HAP-1 (cell line): ENCODE results near the gene M1AP.

ENCODE experiments used
- DNase-seq, 2 experiments: peaks; one replicate each; pipeline ENCODE4 v3.0.0-alpha.2; 2016 to 2020; ENCODE audit warnings: low spot score in 2 of 2
- H3K27me3 ChIP-seq: fragments of 250-450 bp; sonication (Bioruptor Pico); 2 replicates; pipeline ENCODE4 v1.5.1; 2020; ENCODE audit warnings: low read depth, mild to moderate bottlenecking, moderate library complexity
- H3K36me3 ChIP-seq: fragments of 250-450 bp; sonication (Bioruptor Pico); replicated peaks from 2 replicates; pipeline ENCODE4 v1.5.1; 2020; ENCODE audit warnings: mild to moderate bottlenecking
- H3K4me1 ChIP-seq: fragments of 250-450 bp; sonication (Bioruptor Pico); 2 replicates; pipeline ENCODE4 v1.5.1; 2020; ENCODE audit warnings: mild to moderate bottlenecking
- H3K4me3 ChIP-seq: fragments of 250-450 bp; sonication (Bioruptor Pico); 2 replicates; pipeline ENCODE4 v1.5.1; 2020; ENCODE audit warnings: mild to moderate bottlenecking, moderate library complexity
- H3K9me3 ChIP-seq: fragments of 250-450 bp; sonication (Bioruptor Pico); 2 replicates; pipeline ENCODE4 v1.5.1; 2020; ENCODE audit warnings: mild to moderate bottlenecking, moderate library complexity
- in situ Hi-C: fragments of 300-500 bp; cut with MboI; formaldehyde crosslinking; loops from 3 replicates; pipeline ENCODE4 v1.14.3; 2020; ENCODE audit warnings: low sequenced_read_pairs, inconsistent platforms, mixed read lengths

The M1AP gene

DNA sequence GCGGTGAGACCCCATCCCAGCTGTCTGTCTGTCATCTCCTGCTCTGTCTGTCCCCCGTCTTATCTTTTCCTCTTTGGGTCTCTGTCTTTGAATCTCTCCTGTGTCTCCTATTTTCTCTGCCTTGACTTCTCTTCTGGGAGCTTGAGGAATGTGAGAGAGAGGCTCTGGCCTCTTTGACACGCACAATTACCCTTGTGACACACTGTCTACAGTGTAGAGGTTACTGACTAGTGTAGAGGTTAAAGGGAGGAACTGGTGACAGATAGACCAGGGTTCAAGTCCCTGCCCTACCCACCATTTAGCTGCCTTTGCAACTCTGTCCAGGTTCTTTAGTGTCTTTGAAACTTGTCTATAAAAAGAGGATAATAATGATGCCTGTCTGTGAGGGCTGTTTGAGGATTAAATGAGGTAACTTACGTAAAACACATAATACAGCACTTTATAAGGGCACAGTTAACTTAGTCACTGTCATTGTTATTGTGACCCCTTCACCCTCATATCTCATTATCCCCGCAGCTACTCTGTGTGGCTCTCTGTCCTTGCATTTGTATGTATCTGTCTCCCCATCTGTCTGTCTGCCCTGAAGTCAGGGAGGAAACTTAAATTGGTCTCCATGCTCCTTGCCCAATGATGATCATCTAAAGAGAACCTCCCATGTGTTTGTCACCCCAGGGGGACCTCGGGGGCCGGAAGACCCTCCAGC is 25.8 kb upstream of the M1AP start:
- in situ Hi-C loops: no loop called here
- H3K27me3 ChIP-seq: no peaks in the 10 kb centered on the region

DNA sequence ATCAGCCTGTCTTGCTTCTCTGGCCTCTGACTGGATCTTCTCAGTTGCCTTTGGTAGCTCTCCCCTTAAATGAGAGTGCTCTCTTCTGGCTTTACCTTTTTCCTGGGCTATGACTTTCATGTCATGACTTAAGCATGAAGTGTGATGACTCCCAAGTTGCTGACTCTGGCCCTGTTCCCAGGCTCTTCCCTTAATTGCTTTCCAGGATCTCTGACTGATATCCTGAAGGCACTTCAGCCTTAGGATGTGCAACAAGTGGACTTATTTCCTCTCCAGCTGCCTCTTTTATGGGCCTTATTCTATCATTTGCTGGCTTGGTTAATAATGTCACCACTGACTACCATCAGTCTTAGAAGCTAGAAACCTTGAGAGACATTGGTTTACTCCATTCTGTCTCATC is 23.3 kb upstream of the M1AP start:
- H3K27me3 ChIP-seq: no peaks in the 10 kb centered on the region
- in situ Hi-C loops: no loop called here

More for the DNA sequence above, 25.8 kb upstream of the M1AP start:
- H3K36me3 ChIP-seq: peaks cover 13% of the 10 kb centered on the region
- H3K9me3 ChIP-seq: no peaks in the 10 kb centered on the region
- H3K4me3 ChIP-seq: no peak overlapping the region
- H3K4me1 ChIP-seq: peaks cover 17% of the 10 kb centered on the region
- peak in 1 of 2 experiments; percentile 10 for DNase-seq

DNA sequence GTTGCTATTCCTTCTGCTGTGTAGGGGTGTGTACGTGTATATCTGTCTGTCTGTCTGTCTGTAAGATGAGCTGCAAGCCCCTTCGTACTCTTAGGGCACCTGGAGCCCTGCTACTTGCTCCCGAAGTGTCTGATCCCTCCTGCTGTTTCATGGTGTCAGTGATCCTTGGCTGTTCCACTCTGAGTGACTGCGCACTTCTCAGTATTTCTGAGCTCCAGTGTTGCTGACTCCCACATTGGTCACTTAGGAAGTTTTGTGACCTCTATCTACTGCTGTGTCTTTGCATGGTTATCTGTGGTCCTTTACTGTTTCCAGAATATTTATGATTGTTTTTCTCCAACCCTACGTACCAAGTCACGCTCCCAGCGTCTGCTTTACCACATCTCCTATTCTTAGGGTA is 22.1 kb upstream of the M1AP start:
- Histone ChIP-seq H3K4me1 (peaks cover 17% of the 10 kb centered on the region), H3K9me3 (no peaks in the 10 kb centered on the region), H3K36me3 (peaks cover 1% of the 10 kb centered on the region), H3K4me3 (no peak overlapping the region), H3K27me3 (no peaks in the 10 kb centered on the region)
- in situ Hi-C loops: no loop called here
- no peak for DNase-seq

More for the DNA sequence above, 23.3 kb upstream of the M1AP start:
- H3K4me1 ChIP-seq: peaks cover 17% of the 10 kb centered on the region
- no peak overlapping the region for H3K4me3 ChIP-seq
- no peak for DNase-seq
- peaks cover 13% of the 10 kb centered on the region for H3K36me3 ChIP-seq
- H3K9me3 ChIP-seq: no peaks in the 10 kb centered on the region

DNA sequence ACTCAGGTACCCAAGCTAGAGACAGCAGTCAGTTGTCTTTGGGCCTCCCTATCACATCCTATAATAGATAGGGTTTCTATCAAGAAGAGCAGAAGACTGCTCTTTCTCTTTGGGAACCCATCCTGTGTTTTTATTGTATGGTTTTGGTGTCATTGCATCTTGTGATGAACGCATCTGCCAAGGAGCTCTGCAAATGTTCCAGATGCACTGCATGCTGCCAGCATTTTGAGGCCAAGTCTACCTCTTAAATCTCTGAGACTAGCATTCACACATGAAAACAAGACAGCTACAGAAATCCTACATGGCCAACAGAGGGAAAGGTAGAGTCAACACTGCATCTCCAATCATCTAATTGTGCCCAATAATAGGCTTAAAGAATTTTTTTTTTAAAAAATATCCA is 20.0 kb upstream of the M1AP start:
- in situ Hi-C loops: no loop called here
- H3K4me3 ChIP-seq: no peak overlapping the region
- no peaks in the 10 kb centered on the region for H3K9me3 ChIP-seq
- no peaks in the 10 kb centered on the region; the same call in 1 of the 2 replicates for H3K36me3 ChIP-seq
- H3K4me1 ChIP-seq: peaks cover 7% of the 10 kb centered on the region
- DNase-seq: no peak
- H3K27me3 ChIP-seq: no peaks in the 10 kb centered on the region

DNA sequence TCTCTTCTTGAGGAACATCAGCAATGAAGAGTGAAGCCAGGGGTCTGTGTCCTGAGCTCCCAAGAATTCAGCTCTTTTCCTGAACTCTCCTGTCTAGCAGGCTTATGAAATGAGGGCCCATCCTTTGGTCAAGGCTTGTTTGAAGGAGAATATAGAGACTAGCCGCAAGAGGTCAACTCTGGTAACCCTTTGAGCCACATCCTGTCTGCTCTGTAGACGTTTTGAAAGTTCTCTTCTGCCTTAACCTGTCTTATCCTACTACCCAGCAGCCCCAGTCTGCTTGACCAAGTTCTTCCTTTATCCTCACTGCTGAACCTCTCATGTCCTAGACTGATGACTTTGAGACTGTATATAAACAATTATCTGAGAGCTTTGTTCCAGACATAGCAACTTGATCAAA is 11.3 kb upstream of the M1AP start:
- in situ Hi-C loops: no loop called here
- no peak for DNase-seq

DNA sequence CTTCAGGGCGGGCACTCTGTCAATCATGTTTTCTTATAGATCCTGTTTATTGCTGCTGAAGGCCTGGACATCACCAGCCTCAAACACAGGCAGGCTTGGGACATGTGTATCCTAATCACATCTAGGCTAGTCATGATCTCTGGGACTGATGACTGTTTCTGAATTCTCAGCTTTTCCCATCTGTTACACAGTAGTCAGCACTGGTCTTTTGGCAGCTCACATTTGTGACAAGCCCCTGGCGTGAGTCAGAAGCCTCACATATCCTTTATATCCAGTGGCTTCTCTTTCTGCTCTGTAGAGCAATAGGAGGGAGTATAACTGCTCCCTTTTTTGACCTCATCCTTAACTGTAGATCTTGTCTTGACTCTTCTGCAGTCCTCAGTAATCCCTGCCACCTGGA is 10.4 kb upstream of the M1AP start:
- no peak for DNase-seq
- in situ Hi-C loops: no loop called here
- H3K27me3 ChIP-seq: no peaks in the 10 kb centered on the region
- H3K4me1 ChIP-seq: peaks cover 6% of the 10 kb centered on the region; the same call in 1 of the 2 replicates
- no peak overlapping the region for H3K4me3 ChIP-seq
- no peaks in the 10 kb centered on the region for H3K9me3 ChIP-seq
- no peaks in the 10 kb centered on the region; the same call in 1 of the 2 replicates for H3K36me3 ChIP-seq

More for the DNA sequence above, 11.3 kb upstream of the M1AP start:
- no peaks in the 10 kb centered on the region for H3K27me3 ChIP-seq
- H3K4me3 ChIP-seq: no peak overlapping the region
- no peaks in the 10 kb centered on the region for H3K9me3 ChIP-seq
- H3K4me1 ChIP-seq: peaks cover 6% of the 10 kb centered on the region; the same call in 1 of the 2 replicates
- no peaks in the 10 kb centered on the region; the same call in 1 of the 2 replicates for H3K36me3 ChIP-seq

DNA sequence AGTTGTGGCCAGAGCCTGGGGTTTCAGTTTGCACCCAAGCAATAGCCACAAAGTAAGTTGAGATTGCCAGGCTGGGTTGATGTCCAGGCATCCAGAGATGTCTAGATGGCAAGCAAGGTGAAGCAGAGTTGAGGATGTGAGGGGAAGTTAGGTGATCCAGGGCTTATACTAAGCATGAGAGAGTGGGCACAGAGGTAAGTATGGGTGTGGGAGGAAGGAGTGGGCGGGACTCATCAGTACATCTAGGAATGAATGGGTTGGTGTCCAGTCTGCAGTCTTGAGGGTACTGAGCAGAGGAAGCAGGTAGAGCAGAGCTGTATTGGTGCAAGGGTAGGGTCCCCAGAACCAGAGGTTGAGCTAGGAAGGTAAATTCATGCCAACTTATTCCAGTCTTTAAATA is 7.4 kb upstream of the M1AP start:
- no peaks in the 10 kb centered on the region for H3K9me3 ChIP-seq
- in situ Hi-C loops: no loop called here
- H3K36me3 ChIP-seq: no peaks in the 10 kb centered on the region
- no peak for DNase-seq
- H3K27me3 ChIP-seq: no peaks in the 10 kb centered on the region
- H3K4me3 ChIP-seq: no peak overlapping the region
- peaks cover 6% of the 10 kb centered on the region; the same call in 1 of the 2 replicates for H3K4me1 ChIP-seq

DNA sequence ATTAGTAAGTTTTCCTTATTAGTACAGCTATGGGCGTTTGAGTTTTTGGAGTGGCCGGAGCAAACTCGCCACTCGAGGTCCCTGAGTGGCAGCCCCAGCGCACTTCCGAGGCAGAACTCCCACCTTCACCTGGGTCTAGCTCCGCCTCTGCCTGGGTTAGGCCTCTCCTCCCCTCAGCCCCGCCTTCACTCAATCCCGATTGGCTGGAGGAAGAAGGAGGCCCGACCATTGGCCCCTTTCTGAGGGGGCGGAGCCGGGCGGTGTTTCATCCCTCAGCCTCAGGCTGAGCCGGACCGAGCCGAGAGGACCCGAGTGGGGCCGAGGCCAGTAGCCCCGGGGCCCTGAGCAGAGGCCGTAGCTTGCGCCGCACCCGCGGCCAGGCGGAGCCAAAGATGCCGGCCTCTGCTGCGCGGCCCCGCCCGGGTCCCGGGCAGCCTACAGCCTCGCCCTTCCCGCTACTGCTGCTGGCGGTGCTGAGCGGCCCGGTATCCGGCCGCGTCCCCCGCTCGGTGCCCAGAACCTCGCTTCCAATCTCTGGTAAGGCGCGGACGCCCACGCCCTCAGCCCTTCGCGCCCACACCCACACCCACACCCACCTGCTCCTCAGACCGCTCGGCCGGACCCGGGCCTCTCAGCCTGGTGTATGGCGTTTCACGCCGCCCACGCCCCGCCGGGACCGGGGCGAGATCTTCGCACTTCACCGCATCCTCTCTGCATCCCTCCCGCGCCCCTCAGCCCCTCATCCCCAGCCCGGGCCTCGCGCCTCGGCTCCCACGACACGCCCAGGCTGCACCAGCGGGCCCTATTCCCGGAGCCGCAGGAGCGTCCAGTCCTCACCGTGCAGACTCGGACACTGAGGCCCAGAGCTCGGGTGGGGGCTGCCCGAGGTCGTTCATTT is 6.1 kb upstream of the M1AP start, which contains the start of gene SEMA4F:
TSS of gene SEMA4F (plus strand) at position 263 of the 898 bp plus-strand sequence. CDS start at position 393, 130 bp downstream.
- in situ Hi-C loops: no loop called here
- DNase-seq: peak; percentile 96 to 99
- H3K4me3 ChIP-seq: peak within 1 kb of the TSS; percentile 61

DNA sequence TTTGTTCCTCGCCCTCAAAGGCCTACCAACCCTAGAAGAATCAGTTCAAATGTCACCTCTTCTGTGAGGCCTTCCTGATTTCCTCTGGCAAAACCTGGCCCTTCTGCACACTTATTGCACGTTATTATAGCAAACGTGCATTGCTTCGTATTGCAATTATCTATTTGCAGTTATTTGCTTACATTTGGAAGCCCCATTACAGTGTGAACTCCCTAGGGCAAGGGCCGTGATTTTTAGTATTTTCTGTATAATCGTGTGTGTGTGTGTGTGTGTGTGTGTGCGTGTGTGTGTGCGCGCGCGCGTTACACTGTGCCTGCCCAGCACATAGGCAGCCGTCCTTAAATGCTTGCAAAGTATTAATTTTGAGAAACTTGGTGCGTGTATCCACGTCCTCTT is 5.5 kb upstream of the M1AP start:
- DNase-seq: no peak
- in situ Hi-C loops: no loop called here
- no peaks in the 10 kb centered on the region for H3K9me3 ChIP-seq
- no peaks in the 10 kb centered on the region for H3K36me3 ChIP-seq
- H3K4me3 ChIP-seq: peak overlapping the region; percentile 61
- H3K27me3 ChIP-seq: no peaks in the 10 kb centered on the region
- peaks cover 6% of the 10 kb centered on the region; the same call in 1 of the 2 replicates for H3K4me1 ChIP-seq

More for the DNA sequence above, 6.1 kb upstream of the M1AP start, which contains the start of gene SEMA4F:
- Histone ChIP-seq H3K9me3 (no peaks in the 10 kb centered on the region), H3K27me3 (no peaks in the 10 kb centered on the region), H3K36me3 (no peaks in the 10 kb centered on the region), H3K4me1 (peaks cover 6% of the 10 kb centered on the region; the same call in 1 of the 2 replicates)

DNA sequence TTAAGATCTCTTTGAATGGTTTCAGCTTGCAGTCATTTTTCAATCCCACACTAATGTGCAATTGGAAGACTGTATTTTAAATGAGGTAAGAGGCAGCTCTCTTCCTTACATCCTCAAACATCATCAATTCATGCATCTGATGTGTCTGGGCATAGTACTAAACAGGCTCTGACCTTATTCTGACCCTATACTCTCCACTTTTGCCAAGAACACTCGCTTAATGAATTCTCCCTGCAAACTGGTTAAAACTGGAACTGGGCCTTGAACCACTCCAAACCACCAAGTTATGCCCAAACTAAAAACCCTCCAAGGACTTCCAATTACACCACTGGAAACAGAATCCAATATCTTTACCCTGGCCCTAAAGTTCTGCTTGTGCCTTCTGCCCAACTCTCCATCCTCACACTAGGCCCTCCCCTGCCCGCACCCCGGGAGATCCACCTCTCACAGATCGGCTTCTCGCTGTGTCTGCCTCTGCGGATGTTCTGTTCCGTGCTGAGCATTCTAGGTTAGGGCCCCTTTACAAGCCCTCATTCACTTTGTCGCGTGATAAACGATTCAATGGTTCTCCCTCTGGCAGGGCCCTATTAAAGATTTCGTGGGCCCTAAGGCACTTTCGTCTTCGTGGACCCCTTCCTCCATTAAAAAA is 1.2 kb downstream of the M1AP start:
- H3K4me3 ChIP-seq: no peak overlapping the region
- H3K9me3 ChIP-seq: no peaks in the 10 kb centered on the region
- H3K4me1 ChIP-seq: no peaks in the 10 kb centered on the region
- no peaks in the 10 kb centered on the region for H3K36me3 ChIP-seq
- no peak for DNase-seq
- H3K27me3 ChIP-seq: 0 out of 2 replicates have a peak, but pooled peaks cover 2% of the 10 kb centered on the region
- in situ Hi-C loops: no loop called here

DNA sequence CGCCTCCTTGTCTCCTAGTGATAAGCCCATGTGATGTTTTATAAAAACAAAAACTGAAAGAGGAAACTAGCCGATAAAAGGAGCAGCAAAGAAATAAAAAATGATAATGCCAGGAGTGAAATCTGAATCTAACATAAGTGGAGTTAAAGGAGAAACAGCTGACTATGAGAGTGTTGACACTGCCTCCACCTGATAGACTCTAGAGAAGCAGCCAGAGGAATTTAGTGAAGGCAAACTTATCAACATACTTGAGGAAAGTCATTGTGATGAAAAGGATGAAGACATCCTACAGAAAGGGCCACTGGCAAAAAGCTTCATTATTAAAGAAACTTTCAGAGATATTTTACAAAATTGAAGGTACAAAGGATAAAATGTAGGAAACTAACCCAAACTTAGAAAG is 1.9 kb downstream of the M1AP start:
- in situ Hi-C loops: no loop called here
- Histone ChIP-seq H3K4me1 (no peaks in the 10 kb centered on the region), H3K9me3 (no peaks in the 10 kb centered on the region), H3K4me3 (no peak overlapping the region), H3K27me3 (0 out of 2 replicates have a peak, but pooled peaks cover 2% of the 10 kb centered on the region), H3K36me3 (no peaks in the 10 kb centered on the region)
- DNase-seq: no peak

DNA sequence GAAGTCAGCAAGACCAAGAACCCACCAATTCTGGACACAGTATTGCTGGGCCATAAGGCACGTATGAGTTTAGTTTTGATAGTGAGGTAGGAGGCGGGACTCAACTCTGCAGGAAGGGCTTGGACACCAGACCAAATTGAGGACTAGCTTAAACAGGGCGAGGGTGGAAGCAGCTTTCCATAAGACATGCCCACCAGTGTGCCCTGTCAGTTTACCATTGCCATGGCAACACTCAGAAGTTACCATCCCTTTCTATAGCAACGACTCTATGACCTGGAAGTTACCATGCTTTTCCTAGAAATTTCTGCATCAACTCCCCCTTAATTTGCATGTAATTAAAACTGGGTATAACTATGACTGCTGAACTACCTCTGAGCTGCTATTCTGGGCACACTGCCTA is 2.8 kb downstream of the M1AP start:
- Histone ChIP-seq H3K36me3 (no peaks in the 10 kb centered on the region), H3K9me3 (no peaks in the 10 kb centered on the region), H3K4me3 (no peak overlapping the region), H3K4me1 (no peaks in the 10 kb centered on the region), H3K27me3 (0 out of 2 replicates have a peak, but pooled peaks cover 2% of the 10 kb centered on the region)
- no peak for DNase-seq
- in situ Hi-C loops: no loop called here

DNA sequence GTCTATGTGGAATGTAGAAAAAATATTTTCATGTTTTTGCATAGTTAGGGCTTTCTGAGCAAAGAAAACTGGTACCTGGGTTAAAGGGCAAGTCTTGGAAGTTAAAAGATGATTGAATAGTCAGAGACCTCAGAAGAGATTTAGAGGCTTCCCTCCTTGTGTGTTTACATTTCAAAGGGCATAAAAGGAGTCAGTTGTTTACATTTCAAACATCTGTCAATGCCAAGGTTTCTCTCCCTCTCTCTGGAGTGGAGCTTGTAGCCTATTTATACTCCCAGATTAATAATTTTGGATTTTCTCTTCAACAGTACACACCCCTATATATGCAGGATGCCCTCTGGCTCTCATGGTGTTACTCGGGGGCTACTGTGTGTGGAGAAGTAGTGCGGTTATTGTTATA is 8.6 kb downstream of the M1AP start:
- peaks cover 6% of the 10 kb centered on the region for H3K27me3 ChIP-seq
- peaks cover 3% of the 10 kb centered on the region; the same call in 1 of the 2 replicates for H3K4me1 ChIP-seq
- no peaks in the 10 kb centered on the region for H3K36me3 ChIP-seq
- no peak overlapping the region for H3K4me3 ChIP-seq
- peak in 1 of 2 experiments; percentile 5 for DNase-seq
- in situ Hi-C loops: no loop called here
- H3K9me3 ChIP-seq: no peaks in the 10 kb centered on the region
